ENCODE measurements around the gene PHKG2.

- no peak for TF ChIP-seq CTCF (IDR thresholded peaks at IDR 0.05)
- TF ChIP-seq ZFX (IDR thresholded peaks at IDR 0.05; ENCODE audit: borderline replicate concordance), result no peak
Measured at GRCh38 chr16:30731411-30731810, 16.8 kb upstream of the PHKG2 start.

All from 22Rv1 (cell line).